ENCODE results near the gene SPATA31C2. TPM values are rescaled to one million over a fixed set of nuclear protein-coding genes. Genes with fewer than 3 reads are reported as not detected.

The SPATA31C2 gene
- total RNA-seq, 2 donors from 2014 or later: not detected

DNA sequence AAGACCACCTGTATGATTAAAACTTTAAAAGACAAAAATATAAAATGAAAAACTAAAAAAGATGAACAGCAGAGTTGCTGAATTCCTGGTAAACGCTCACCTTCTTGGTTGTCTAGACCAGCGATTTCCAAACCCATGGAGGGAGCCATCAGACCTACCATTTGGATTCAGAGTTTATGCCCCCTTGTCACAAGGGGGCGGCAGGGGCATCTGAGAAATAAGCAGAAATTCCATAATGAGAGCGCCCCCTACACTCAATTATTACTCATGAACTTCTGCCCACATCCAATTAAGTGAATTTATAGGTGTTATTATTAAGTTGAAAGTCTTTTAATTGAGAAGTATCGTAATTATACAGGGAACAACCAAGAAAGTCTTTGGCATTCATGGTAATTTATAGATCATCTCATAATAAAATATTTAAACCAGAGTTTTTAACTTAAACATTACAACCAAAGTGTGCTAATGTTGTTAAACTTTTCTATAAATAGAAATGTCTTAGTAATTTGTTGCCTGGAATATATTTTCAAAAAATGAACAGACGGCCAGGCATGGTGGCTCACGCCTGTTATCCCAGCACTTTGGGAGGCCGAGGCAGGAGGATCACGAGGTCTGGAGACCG lies 35.2 kb upstream of the SPATA31C2 start:
- no peak for DNase-seq (ENCODE audit: low spot score)
- no peak overlapping the region for H3K4me3 ChIP-seq
- no peaks in the 10 kb centered on the region for H3K9me3 ChIP-seq
- no peak overlapping the region for H3K27ac ChIP-seq
- H3K36me3 ChIP-seq: no peaks in the 10 kb centered on the region
- no peaks in the 10 kb centered on the region for H3K27me3 ChIP-seq
- no peaks in the 10 kb centered on the region for H3K4me1 ChIP-seq
- TF ChIP-seq, protein P1, sequence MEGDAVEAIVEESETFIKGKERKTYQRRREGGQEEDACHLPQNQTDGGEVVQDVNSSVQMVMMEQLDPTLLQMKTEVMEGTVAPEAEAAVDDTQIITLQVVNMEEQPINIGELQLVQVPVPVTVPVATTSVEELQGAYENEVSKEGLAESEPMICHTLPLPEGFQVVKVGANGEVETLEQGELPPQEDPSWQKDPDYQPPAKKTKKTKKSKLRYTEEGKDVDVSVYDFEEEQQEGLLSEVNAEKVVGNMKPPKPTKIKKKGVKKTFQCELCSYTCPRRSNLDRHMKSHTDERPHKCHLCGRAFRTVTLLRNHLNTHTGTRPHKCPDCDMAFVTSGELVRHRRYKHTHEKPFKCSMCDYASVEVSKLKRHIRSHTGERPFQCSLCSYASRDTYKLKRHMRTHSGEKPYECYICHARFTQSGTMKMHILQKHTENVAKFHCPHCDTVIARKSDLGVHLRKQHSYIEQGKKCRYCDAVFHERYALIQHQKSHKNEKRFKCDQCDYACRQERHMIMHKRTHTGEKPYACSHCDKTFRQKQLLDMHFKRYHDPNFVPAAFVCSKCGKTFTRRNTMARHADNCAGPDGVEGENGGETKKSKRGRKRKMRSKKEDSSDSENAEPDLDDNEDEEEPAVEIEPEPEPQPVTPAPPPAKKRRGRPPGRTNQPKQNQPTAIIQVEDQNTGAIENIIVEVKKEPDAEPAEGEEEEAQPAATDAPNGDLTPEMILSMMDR (IDR thresholded peaks at IDR 0.05): peak; percentile 39 to 81

DNA sequence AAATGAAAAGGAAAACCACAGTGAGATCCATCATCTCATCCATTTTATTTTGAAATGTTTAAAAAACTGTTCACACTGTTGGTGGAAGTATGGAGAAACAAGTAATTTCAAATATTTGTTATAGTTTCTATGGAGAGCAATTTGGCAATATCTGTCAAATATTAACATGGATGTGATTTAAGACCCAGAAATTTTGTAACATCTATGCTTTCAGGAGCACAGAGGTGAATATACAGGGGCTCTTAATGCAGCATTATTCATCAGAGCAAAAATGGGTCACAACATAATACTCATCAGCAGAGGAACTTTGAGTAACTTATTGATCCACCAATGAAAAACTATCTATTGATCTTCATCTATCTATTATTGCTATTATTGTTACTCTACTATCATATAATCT lies 31.4 kb upstream of the SPATA31C2 start:
- no peaks in the 10 kb centered on the region for H3K4me1 ChIP-seq
- no peaks in the 10 kb centered on the region for H3K27me3 ChIP-seq
- no peaks in the 10 kb centered on the region for H3K9me3 ChIP-seq
- no peak overlapping the region for H3K27ac ChIP-seq
- TF ChIP-seq, protein P1 (IDR thresholded peaks at IDR 0.05): no peak
- H3K4me3 ChIP-seq: no peak overlapping the region
- no peak for DNase-seq (ENCODE audit: low spot score)
- H3K36me3 ChIP-seq: no peaks in the 10 kb centered on the region

DNA sequence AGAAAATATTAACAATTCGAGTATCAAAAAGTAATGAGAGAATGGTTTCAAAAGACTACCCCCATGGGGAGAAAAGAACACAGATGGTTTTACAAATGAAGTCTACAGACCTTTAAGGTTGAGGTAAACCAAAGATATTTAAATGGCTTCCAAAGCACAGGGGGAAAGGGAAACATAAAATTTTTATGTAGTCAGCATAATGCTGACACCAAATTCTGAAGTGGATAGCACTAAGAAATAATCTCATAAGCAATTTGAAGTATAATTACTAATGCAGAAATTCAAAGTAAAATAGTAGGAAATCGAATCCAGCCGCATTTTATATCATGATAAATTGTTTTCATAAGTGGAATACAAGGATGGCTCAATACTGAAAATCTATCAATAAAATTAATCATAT lies 30.3 kb upstream of the SPATA31C2 start:
- Histone ChIP-seq H3K4me1 (no peaks in the 10 kb centered on the region), H3K36me3 (no peaks in the 10 kb centered on the region), H3K9me3 (no peaks in the 10 kb centered on the region), H3K27ac (no peak overlapping the region), H3K4me3 (no peak overlapping the region), H3K27me3 (no peaks in the 10 kb centered on the region)
- DNase-seq (ENCODE audit: low spot score): no peak
- TF ChIP-seq, protein P1 (IDR thresholded peaks at IDR 0.05): no peak

DNA sequence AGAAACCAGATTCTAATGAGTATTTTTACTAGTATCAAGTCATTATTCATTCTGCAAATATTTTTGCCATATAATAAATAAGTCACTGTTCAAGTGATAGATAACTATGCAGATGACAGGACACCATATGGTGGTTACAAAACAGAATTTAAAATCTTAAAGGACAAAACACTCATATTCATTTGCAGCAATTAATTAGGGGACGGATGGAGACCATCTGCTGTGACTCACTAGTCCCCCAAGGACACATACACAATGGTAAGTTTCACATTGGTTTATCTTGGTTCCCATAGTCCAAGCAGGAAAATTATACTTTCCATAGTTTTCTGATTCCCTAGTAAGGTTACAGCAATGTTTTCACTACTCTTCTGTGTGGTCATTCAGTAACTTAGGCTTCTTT lies 28.4 kb upstream of the SPATA31C2 start:
- Histone ChIP-seq H3K27ac (no peak overlapping the region), H3K4me3 (no peak overlapping the region), H3K4me1 (no peaks in the 10 kb centered on the region), H3K27me3 (no peaks in the 10 kb centered on the region), H3K36me3 (no peaks in the 10 kb centered on the region), H3K9me3 (no peaks in the 10 kb centered on the region)
- TF ChIP-seq, protein P1 (IDR thresholded peaks at IDR 0.05): no peak
- no peak for DNase-seq (ENCODE audit: low spot score)

DNA sequence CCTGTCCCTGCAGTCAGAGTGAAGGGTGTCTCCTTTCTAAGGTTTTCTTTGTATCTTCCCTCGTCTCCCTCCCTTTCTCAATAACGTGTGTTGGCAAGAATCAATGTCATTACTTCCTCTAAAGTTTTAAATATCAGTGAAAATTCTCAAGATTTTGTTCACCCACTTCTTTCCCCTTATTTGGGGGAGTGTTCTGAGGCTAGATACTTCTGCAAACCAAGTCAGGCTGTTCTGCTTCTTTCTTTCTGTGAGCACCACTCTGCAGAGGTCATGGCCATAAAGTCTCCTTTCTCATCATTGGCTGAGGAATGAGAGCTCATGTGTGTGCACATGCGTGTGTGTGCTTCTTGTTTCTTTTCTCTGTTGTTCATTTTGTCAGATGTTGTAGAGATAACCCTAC lies 26.6 kb upstream of the SPATA31C2 start:
- no peaks in the 10 kb centered on the region for H3K4me1 ChIP-seq
- H3K36me3 ChIP-seq: no peaks in the 10 kb centered on the region
- TF ChIP-seq, protein P1 (IDR thresholded peaks at IDR 0.05): no peak
- H3K27ac ChIP-seq: no peak overlapping the region
- no peaks in the 10 kb centered on the region for H3K9me3 ChIP-seq
- H3K27me3 ChIP-seq: no peaks in the 10 kb centered on the region
- H3K4me3 ChIP-seq: no peak overlapping the region
- DNase-seq (ENCODE audit: low spot score): no peak

DNA sequence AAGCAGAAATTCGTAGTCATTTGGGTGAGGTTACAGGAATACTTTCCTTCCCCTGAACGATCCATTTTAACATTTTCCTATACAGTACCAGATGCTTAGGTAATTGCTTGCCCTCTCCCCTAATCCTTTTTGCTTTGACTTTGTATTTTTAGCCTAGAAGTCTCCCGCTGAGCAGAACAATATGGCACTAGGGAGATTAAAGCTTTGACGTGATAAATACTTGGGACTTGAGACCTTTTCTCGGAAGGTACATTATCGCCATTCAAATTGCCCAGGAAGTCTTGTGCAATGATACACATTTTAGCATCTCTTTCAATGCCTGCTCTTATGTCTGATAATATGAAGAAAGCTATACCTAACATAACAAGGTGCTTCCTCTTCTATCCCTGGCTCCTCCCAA lies 22.9 kb upstream of the SPATA31C2 start:
- Histone ChIP-seq H3K4me1 (no peaks in the 10 kb centered on the region), H3K36me3 (no peaks in the 10 kb centered on the region), H3K4me3 (no peak overlapping the region), H3K27me3 (no peaks in the 10 kb centered on the region), H3K9me3 (no peaks in the 10 kb centered on the region), H3K27ac (no peak overlapping the region)
- TF ChIP-seq, protein P1 (IDR thresholded peaks at IDR 0.05): no peak
- DNase-seq (ENCODE audit: low spot score): no peak

All from right atrium auricular region (tissue), 2 donors.